HK-2 (cell line): ENCODE data around the gene OTUD4.
A peak's percentile ranks its signal among the peaks of the same experiment; 100 is the strongest.
"Not testable (repeated sequence)": the region's sequence is repeated elsewhere in the genome, so short reads cannot be mapped to it uniquely, and the experiment has no call there.

ENCODE experiments used
- DNase-seq: peaks from one replicate; pipeline ENCODE4 v3.0.0-alpha.2; 2018; ENCODE audit not compliant: unreplicated experiment

Gene OTUD4, protein sequence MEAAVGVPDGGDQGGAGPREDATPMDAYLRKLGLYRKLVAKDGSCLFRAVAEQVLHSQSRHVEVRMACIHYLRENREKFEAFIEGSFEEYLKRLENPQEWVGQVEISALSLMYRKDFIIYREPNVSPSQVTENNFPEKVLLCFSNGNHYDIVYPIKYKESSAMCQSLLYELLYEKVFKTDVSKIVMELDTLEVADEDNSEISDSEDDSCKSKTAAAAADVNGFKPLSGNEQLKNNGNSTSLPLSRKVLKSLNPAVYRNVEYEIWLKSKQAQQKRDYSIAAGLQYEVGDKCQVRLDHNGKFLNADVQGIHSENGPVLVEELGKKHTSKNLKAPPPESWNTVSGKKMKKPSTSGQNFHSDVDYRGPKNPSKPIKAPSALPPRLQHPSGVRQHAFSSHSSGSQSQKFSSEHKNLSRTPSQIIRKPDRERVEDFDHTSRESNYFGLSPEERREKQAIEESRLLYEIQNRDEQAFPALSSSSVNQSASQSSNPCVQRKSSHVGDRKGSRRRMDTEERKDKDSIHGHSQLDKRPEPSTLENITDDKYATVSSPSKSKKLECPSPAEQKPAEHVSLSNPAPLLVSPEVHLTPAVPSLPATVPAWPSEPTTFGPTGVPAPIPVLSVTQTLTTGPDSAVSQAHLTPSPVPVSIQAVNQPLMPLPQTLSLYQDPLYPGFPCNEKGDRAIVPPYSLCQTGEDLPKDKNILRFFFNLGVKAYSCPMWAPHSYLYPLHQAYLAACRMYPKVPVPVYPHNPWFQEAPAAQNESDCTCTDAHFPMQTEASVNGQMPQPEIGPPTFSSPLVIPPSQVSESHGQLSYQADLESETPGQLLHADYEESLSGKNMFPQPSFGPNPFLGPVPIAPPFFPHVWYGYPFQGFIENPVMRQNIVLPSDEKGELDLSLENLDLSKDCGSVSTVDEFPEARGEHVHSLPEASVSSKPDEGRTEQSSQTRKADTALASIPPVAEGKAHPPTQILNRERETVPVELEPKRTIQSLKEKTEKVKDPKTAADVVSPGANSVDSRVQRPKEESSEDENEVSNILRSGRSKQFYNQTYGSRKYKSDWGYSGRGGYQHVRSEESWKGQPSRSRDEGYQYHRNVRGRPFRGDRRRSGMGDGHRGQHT

DNA sequence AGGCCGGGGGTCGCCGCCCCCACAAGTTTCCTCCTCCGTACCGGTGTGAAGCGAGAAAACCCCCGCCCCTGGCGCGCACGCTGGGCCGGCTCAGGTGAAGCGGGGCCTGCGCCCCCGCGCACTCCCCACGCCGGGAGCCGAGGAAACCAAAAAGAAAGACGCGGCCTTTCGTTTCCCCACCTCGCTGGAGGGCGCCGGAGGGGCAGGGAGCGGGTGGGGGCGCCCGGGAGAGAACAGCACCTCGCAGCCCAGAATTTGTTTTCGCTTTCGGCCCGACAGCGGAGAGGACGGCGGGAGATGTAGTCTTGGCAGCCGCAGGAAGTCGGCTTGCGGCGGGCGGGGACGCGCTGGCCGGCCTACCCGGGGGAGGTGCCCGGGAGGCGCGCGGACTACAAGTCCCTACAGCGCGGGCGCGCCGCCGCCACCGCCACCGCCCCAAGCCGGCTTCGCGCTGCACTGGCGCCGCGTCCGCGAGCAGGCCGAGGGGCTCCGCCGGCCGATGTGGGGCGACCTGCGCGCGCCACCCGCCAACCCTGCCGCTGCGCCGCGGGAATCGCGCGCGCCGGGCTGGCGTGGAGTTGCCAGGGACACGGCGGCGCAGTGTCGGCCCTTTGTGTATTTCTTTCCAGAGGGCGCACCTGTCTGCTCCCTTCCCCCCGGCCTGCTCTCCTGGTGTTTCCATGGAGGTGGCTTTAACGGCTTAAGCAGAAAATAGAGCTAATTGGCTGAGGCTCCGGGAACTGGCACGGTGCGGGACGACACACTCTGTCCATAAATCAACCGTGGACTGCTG is at the start of gene OTUD4:
Gene OTUD4, minus strand, starts transcription at position 292 of the 793 bp plus-strand sequence. CDS start 616 bp downstream, outside the sequence.
- peak; percentile 94 for DNase-seq

GRCh38 chr4:145223228-145223627 is 42.8 kb upstream of the OTUD4 start:
- DNase-seq = not testable (repeated sequence)

- not testable (repeated sequence) for DNase-seq
Measured at GRCh38 chr4:145221529-145221928, 41.1 kb upstream of the OTUD4 start.

GRCh38 chr4:145219090-145219489 is 38.7 kb upstream of the OTUD4 start:
- DNase-seq = no peak

DNA sequence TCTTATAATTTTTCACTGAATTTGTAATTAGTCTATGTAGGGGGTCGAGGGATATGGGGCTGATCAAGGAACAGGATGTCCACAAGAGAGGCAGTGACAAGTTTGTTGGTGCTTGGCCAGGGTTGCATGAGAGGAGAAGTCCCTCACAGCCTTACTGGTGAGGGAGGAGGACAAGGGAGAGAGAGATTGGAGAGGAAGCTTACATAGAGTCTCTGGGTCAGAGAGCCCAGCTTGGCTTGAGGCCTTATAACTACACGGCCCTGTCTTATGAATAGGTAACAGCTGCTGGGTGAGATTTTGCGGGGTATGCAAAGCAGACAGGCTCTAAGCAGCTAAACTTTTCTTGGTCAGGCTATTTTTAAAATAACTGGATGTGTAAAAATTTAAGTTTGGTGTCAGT is 37.9 kb upstream of the OTUD4 start:
- DNase-seq = no peak

- no peak for DNase-seq
Measured at GRCh38 chr4:145217349-145217748, 37.0 kb upstream of the OTUD4 start.

GRCh38 chr4:145216535-145216934 is 36.1 kb upstream of the OTUD4 start:
- DNase-seq = no peak

DNA sequence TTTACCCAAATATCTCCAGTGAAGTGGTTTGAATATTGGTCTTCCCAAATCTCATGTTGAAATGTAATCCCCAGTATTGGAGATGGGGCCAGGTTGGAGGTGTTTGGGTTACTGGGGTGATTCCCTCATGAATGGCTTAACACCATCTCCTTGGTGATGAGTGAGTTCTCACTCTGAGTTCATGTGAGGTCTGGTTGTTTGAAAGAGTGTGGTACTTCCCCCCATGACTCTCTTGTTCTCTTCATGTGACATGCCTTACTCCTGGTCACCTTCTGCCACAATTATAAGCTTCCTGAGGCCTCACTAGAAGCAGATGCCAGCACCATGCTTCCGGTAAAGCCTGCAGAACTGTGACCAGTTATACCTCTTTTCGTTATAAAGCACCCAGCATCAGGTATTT is 32.9 kb upstream of the OTUD4 start:
- no peak for DNase-seq

- DNase-seq = no peak
Measured at GRCh38 chr4:145207934-145208333, 27.5 kb upstream of the OTUD4 start.

DNA sequence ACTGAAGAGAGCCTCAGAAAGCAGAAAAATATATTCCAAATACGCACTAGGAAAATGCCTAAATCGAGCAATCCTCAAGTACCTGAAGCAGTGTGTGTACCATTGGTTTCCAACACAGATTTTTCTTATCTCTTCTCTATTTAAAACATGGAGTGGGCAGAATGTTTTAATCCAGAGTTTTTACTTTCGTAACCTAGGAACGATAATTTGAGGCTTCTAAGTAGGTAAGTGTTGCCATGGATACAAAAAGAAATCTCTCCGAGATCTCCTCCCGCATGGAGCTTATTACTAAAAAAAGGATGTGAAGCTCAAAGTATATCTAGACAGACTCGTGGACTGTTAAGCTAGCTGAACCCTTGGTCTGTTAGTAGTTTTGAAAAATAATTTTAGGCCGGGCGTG is 23.0 kb upstream of the OTUD4 start:
- no peak for DNase-seq

- no peak for DNase-seq
Measured at GRCh38 chr4:145200366-145200765, 20.0 kb upstream of the OTUD4 start.

DNA sequence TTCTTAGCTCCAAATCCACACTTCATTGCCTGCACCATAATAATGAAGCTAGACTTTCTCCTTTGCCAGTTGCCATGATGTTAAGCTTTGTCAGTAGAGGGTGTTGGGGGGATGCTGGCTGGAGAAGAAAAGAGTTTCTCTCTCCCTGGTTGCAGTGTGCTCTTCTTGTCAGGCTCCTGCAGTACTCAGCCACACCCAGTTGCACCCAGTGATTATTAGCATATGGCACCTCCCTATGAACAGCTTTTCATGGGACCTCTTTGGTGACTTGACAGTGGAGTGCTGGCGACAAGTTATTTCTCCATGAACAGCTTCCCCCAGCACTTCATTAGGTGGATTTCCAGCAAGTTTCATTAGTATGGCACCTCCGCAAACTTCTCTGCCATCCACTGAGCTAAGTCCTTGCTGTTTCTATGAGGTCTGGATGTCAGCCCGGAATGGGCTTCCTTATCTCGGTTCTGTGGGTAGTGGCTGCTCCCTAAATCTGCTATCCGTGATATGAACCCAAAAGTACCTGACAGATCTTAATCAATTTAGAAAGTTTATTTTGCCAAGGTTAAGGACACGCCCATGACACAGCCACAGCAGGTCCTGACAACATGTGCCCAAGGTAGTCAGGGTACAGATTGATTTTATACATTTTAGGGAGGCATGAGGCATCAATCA is 18.8 kb upstream of the OTUD4 start:
- no peak for DNase-seq

- DNase-seq = no peak
Measured at GRCh38 chr4:145196747-145197146, 16.4 kb upstream of the OTUD4 start.

DNA sequence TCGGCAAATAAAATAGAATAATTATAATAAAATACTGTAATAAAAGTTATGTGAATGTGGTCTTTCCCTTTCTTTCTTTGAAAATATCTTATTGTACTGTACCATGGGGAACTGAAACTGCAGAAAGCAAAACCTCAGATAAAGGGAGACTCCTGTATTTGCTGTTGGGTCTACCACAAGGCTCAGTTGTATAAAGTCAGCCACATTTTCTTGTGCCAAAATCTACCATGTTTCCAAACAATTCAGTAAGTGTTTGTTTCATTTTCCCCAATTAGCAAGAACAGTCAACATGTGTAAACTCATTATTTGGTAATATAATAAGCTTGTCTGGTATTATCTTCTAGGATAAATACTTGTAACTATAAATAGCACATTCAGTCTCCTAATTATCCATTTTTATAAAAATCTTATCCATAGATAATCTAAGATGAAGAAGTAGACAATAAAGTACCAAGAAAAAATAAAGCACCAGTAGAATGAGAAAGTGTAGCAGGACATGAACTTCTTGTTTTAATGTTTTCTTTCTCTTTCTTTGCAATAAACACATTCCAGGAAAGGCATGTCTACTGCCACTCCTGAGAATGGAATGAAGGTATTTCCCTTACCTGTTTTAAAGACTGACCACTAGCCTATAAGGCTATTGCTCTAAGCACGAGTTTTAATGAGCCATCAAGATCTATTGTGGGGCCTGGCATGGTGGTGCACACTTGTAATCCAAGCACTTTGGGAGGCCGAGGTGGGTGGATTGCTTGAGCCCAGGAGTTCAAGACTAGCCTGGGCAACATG is 15.0 kb upstream of the OTUD4 start:
- DNase-seq = no peak

GRCh38 chr4:145189981-145190380 is 9.6 kb upstream of the OTUD4 start:
- DNase-seq = no peak

GRCh38 chr4:145186729-145187128 is 6.3 kb upstream of the OTUD4 start:
- DNase-seq = no peak

DNA sequence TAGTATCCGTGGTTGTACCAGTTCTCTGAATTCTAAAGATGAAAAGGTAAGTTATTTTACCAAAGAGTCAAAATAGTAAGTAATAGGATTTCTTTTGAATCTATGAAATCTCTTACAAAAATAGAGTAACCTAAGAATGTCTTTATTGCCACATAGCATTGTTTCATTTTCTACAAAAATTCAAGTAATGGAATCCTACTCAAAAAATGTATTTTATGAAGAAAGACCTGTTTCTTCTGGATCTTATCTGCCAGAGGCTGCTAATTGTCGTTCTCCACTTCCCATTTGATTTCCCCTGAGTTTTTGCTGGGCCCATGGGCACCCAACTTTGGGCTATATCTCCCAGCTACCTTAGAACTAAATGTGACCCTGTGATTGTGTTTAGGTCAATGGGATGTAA is 3.2 kb upstream of the OTUD4 start:
- DNase-seq = no peak

GRCh38 chr4:145183023-145183422 is 2.6 kb upstream of the OTUD4 start:
- DNase-seq = peak; percentile 11

- DNase-seq = no peak
Measured at GRCh38 chr4:145182222-145182621, 1.8 kb upstream of the OTUD4 start.

- no peak for DNase-seq
Measured at GRCh38 chr4:145181091-145181501, 707 bp upstream of the OTUD4 start.
